Eye (tissue), 1 donor: ENCODE data around the gene HCRT.
"Not testable (repeated sequence)": the region's sequence is repeated elsewhere in the genome, so short reads cannot be mapped to it uniquely, and the experiment has no call there.

ENCODE experiments used
- DNase-seq: peaks from one replicate; pipeline ENCODE4 v3.0.0-alpha.2; 2015

Gene HCRT

DNA sequence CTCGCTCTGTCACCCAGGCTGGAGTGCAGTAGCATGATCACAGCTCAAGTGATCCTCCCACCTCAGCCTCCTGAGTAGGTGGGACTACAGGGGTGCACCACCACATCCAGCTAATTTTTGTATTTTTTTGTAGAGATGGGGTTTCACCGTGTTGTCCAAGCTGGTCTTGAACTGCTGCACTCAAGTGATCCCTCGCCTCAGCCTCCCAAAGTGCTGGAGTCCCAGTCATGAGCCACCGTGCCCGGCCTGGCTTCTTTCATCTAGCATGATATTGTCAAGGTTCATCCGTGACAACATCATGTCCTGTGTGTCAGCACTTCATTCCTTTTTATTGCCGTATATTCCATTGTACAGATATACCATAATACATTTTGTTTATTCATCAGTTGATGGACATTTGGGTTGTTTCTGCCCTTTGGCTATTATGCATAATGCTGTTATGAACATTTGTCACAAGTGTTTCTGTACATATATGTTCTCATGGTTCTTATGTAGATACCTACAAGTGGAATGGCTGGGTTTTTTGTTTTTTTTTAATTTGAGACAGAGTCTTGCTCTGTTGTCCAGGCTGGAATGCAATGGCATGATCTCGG is 12.4 kb upstream of the HCRT start:
- DNase-seq: no peak

DNA sequence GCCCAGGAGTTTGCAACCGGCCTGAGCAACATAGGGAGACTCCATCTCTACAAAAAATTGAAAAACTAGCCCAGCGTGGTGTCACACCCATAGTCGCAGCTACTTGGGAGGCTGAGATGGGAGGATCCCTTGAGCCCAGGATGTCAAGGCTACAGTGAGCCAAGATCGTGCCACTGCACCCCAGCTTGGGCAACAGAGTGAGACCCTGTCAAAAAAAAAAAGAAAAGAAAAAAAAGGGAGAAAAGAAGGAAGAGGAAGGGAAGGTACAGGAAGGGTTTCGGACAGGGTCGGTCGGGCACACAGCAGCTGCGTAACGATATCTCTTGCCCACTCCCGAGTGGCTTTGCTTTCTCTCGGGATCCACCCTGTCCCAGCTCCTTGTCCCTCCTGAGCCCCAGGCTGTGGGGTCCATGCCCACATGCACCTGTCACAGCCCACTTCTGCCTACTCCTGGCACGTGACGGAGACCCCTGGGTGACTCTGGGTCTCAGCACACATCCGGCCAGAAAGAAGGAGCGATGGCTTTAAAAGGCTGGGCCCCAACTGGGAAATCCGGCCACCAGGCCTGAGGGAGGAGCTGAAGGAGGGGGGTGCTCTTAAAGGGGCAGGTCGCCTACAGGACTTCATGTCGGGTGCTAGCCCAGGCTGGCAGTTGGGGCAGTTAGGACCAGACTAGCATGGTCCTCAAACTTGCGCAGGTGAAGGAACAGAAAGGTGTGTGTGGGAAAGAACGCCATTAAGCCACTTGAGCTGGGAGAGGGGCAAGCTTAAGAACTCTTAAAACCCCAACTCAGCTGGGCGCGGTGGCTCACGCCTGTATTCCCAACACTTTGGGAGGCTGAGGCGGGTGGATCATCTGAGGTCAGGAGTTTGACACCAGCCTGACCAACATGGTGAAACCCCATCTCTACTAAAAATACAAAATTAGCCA is 9.0 kb upstream of the HCRT start, which contains the start of gene GHDC:
TSS of gene GHDC (minus strand) at position 526 of the 931 bp plus-strand sequence. CDS start 913 bp downstream, outside the sequence.
- peak; percentile 94 for DNase-seq

DNA sequence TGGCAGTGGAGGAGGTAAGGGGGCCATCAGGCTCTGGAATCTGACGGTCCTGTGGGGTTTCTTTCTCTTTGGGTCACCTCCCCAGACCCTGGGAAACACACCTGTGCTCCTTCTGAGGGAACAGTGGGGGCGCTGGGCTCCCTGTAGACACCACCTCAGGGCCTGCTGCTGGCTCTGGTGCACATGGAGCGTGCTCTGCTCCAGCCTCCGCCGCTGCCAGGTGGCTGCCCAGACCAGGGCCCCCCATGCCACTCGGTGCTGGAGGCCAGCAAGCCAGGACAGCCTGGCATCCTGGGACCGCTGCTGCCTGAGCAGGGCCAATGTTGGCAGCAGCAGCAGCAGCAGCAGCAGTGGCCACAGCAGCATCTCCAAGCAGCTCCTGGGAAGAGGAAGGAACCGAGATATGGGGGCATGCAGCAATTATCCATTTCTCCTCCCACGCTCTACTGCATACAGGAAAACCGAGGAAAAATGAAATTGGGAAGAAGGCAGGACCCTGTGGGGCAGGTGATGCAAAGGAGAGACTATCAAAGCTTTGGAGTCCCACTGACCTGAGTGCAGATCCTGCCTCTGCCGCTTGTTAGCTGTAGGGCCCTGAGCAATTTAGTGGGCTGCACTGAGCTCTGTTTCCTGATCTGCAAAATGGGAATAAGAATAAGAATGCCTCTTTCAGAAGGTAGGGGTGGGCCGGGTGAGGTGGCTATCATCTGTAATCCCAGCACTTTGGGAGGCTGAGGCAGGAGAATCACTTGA is 8.1 kb upstream of the HCRT start:
- no peak for DNase-seq

DNA sequence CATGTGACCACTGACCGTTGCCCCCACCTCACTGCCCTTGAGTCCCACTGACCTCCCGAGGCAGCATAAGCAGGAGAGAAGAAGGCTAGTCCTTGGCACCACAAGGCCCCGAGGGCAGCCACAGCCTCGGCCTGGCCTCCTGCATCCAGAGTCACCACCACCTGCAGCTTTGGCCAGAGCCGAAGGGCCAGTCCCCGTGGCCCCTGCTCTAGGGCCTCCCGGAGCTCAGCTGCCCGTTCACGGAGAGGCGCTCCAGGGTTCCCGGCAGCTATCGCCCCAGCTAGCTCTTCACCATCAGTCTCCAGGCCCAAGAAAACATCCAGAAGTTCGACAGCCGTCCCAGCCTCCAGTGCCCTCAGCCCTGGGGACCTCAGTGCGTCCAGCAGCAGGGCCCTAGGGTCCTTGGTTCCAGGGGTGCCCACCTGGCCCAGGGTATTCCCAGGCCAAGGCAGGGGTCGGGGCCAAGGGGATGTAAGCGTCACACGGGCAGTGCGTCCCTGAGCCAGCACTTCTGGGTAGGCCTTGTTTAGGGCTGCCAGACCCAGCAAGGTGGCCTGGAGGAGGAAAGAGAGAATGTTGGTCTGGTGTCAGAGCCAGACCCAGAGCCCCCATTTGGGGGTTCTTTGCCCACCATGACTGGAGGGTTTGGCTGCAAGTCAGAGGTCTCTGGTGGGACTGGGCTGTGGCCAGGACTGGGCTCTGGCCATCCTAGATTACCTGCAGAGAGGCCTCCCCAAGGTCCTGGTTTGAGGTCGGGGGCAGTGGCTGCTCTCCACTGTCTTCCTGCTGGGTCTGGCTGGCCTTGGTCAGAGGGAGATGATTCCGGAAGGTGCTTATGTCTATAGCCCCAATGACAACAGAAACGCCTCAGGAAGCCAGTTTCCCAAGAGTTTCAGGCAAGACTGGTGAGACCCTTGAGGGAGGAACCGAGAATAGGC is 7.2 kb upstream of the HCRT start:
- DNase-seq: no peak

DNA sequence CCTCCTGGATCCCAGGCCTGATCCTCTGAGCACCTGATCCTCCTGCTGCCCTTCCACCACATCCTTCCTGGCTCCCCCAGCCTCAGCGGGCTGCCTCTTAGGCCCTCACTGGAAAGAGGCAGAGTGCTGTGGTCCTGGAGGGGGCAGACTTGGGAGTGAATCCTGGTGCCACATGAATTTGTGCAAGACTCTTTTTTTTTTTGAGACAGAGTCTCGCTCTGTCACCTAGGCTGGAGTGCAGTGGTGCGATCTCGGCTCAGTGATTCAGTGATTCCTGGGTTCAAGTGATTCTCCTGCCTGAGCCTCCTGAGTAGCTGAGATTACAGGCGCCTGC is 6.0 kb upstream of the HCRT start:
- DNase-seq: no peak

DNA sequence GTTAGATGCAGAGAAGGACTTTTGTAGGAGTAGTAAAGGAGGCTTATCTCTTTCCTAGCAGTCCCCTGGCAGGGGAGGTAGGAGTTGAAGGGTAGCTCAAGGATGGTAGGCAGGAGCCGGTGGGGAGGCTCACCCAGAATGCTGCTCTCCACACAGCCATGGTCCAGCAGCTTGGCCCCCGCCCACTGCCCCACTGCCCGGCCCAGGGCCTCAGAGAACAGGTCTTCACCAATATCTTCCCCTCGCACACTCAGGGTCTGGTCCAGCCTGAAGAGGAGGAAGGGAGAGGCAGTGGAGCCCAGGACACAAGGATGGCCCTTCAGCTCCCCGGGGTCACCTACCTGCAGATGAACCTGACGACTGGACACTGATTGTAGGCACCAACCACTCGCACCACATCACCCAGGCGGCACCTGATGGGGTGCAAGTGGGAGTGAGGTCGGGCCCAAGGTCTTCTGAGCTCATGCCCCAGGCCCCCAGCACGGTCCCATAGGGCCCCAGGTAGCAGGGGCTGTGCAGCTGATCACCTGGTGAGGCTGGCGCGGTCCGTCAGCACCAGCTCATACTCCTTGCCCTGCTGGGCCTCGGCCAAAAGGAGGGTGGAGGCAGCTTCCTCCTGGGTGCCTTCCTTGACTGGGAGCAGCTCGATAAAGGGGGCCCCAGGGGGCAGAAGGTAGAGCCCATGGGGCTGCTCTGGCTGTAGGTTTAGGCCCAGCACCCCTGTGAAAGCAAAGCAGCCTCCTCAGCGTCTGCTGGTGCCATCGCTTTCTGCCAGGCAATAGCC is 5.4 kb upstream of the HCRT start:
- DNase-seq: no peak

DNA sequence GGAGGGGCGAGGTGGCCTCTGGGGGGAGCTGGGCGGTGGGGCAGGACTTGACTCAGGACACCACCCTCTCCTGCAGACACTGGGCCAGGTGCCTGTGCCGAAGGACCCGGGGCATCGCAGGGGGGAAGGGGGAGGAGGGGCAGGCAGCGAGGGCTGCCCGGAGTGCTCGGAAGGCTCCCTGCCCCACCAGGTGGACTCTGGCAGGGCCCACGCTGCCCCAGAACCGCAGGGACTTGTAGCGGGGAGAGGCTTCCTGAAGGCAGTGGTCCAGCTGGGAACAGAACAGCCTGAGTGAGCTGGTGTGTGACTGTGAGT is 4.4 kb upstream of the HCRT start:
- no peak for DNase-seq

DNA sequence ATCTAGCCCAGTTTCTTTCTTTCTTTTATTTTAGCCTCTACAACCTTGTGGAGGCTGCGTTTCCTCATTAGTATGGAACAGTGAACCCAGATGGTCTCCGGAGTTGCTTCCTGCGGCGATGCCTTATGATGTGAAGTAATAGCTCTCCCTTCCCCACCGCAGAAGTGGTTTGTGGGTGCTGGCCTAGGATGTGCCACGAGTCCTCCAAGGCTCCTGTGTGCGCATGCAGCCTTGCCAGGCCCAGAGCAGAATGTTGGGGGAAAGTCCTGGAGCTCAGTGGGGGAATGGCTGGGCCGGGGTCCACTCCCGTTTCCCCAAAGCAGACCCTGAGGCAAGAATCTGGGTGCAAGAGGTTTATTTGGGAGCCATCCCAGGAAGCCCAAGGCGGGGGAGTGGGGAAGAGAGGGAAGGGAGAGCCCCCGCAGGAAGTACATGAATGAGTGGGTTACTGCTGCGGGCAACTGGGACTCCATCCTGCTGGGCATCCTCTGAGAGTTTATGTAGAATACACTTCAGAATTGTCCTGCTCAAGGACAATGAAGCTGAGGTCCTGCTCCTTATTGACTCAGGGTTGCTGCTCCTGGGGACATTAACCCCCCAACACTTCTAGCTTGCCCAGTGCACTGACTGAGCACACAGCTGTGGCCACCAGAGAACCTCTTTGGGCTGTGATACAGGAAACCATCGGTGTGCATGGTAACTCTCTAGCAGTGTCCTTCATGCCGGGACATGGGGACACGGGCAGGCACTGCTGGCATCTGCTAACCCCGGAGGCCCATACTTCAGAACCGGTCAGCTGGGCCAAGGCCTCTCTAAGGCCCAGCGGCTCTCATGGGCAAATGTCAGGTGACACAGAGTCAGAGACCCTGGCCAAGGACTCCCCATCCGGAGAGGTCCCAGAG is 3.7 kb upstream of the HCRT start:
- DNase-seq: no peak

DNA sequence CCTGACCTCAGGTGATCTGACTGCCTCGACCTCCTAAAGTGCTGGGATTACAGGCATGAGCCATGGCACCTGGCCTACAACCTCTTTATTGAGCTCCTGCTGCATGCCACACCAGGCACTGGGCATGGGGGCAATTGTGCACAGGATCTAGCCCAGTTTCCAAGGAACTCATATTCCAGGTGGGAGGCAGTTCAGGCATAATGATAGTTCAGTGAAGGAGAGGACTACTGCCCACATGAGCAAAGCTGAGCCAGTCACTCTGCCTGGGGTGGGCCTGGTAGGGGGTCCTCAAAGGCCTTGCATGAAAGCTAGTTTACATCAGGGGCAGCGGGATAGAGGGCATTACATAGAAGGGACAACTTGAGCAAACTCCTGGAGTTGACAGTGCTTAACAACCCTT is 2.6 kb upstream of the HCRT start:
- no peak for DNase-seq

DNA sequence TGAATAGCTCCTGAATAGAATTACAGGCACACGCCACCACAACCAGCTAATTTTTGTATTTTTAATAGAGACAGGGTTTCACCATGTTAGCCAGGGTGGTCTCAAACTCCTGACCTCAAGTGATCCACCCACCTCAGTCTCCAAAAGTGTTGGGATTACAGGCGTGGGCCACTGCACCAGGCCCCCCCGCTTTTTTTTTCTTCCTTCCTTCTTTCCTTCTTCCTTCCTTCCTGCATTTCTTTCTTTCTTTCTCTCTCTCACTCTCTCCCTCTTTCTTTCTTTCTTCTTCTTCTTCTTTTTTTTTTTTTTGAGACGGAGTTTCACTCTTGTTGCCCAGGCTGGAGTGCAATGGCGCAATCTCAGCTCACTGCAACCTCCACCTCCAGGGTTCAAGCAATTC is 939 bp upstream of the HCRT start:
- DNase-seq: not testable (repeated sequence)

DNA sequence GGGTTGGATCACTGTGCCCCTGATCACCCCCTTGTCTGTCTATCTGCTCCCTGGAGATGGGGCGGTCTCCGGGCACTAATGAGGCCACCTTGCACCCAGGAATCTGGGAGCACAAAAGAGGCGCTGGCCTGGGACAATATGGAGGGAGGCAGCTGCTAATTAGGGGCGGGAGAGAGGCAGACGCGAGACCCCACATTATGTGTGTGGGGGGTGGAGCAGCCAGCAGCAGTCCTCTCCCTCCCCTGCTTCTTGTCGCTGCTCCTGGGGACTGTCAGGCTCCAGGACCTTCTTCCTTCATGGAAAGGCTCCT is 324 bp upstream of the HCRT start:
- peak; percentile 81 for DNase-seq

DNA sequence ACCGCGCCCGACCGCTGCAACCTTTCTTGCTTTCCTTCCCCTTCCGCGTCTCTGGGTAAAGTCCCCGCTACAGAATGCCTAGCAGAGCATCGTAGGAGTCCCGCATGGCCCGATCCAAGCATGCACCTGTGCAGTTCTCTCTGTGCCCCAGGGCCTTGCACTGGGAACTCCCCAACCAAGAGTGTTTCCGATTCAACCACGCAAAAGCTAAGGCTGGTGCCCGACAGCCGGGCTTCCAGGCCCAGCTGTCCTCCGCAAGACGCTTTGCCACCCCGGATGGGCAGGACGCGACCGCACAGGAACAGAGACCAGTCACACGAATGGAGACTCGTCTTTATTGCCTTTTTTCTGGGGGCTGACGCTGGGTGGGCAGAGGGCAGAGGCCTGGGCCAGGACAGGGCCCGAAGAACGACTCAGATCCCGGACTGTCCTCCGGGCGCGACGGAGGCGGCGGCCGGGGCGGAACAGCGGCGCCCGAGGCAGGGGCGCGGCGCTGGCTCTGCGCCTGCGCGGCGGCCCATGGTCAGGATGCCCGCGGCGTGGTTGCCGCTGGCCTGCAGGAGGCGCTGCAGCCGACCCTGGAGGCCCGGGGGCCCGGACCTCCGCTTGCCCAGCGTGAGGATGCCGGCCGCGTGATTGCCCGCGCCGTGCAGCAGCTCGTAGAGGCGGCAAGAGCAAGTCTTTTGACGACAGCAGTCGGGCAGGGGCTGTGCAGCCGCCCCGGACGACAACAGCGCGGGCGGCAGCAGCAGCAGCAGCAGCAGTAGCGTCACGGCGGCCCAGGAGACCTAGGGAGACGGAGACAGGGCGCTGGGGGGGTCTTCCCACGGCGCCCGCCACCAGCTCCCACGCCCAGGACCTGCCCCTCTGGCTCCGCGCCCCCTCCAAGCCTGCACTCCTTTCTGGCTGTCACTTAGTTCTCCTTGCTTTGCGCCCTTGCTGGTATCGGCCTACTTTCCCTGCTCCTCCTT is 1.2 kb downstream of the HCRT start:
- DNase-seq: peak; percentile 92

DNA sequence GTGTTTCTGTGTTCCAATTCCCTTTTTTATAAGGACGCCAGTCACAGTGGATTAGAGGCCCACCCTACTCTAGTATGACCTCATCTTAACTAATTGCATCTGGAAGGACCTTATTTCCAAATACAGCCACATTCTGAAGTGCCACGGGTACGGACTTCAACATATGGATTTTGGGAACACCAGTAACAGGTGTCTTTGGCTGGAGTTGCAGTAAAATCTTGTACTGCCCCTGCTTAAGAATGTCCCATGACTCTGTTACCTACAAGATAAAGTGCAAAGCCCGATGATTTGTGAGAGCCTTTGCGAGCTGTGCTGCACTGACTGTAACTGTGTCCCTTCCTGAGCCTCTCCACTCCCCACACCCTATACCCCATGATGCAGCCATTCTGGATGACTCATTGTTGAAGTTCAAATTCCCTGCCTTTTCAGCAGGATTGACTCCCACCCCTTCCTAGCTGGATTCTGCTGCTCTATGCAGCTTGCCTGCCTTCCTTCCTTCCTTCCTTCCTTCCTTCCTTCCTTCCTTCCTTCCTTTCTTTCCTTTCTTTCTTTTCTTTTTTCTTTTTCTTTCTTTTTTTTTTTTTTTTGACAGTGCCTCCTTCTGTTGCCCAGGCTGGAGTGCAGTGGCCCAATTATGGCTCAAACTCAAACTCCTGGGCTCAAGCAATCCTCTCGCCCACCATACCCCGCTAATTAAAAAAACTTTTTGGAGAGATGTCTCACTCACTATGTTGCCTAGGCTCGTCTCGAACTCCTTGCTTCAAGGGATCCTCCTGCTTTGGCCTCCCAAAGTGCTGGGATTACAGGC is 2.1 kb downstream of the HCRT start:
- no peak for DNase-seq

DNA sequence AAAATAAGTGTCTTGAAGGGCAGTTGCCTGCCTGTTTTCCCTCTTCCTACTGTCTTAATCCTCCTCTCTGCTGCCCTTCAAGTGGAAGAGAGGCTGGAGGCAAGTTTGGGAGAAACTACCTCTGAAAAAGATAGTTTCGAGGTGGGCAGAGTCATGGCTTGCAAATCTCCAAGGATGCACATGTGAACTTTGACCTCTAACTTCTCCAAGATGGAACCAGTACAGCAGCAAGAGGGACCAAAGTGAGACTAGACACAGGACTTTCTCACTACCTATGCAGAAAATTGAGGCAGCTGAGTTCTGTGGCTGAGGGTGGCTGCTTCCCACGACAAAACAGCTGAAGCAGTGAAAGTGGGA is 3.4 kb downstream of the HCRT start:
- DNase-seq: no peak

DNA sequence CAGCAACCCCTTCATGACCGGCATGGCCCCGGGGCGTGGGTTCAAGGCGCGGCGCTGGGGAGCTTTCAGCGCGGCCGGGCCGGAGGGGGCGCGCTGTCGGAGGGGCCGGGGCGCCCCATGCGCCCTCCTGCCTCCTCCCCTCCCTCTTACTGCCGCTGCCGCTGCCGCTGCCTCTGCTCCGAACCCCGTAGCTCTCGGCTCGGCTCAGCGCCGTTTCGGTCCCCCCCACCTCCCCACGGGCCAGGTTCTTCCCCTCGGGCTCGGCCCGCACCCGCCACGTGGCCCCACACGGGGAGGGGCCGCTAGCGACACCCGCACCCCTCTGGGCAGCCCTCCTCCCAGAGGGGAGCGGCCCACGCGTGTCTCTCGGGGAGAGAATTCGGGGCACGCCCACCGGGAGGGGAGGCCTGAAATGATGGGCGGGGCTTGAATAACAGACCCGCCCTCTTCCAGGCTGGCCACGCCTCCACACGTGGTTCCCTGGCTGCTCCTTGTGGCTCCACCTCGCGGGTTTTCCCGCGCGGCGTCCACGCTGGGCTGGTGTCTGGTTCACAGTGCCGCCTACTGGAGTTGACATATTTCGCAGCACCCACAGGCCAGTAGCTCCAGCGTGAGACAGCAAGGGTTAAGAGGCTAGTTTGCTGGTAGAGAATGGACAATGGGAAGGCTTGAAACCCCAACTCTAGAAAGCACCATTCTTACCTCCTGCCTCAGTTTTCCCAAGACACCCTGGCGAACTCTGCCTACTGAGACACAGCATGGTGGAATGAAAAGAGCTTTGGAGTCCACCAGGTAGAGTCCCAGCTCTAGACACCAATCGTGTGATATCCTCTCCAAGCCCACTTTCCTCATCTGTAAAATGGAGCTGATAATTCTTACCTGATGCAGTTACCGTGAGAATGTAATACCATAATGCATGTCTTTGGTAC is 4.1 kb downstream of the HCRT start, which contains the start of gene KCNH4:
TSS of gene KCNH4 (minus strand) at position 221 of the 929 bp plus-strand sequence. CDS start at position 24, 197 bp downstream.
- DNase-seq: peak; percentile 72

DNA sequence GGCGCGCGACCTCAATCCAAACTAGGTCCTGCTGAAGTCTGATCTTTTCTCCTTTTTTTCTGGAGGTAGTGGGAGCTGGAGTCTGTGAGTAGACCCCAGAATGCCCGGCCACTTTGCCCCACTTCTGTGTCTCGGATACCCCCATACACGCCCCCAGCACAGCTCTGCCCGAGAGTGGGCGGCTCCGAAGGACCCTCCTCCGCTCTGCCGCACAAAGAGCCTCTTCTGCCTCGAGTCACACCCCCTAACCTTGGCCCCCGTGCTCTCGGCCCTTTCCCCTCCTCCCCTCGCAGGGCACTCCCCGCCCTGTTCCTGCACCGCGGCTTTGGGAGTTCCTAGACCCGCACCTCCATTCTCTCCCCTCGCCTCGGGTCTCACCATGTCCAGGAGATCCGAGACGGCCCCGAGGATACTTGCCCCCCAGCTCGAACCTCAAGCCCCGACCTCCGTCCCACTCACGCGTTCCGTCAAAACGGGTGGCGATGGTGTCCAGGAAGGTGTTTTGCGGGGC is 4.8 kb downstream of the HCRT start:
- no peak for DNase-seq

DNA sequence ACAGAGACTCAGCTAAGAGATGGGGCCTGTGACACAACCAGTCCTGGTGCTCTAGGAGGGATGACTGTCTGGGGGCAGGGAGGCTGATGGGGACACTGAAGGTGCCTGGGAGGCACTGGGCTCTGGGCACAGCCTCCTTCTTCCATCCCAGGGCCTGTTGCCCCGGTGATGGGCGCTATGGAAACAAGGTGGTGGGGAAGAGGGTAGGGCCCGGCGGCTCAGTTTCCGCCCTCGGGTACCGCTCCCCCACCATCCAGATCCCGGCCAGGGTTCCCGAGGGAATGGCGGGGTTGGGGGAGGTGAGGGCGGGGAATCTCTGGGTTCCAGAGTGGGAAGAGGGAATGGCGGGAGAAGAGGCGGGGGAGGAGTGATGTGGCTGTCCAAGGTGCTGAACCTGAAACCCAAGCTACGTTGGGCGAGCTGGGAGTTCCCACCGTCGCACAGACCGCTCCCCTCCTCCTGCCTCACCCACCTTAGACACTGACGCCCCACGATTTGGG is 5.3 kb downstream of the HCRT start:
- peak; percentile 88 for DNase-seq
